ENCODE measurements around the gene PLSCR1. TPM values are rescaled to one million over a fixed set of nuclear protein-coding genes. Genes with fewer than 3 reads are reported as not detected.

The PLSCR1 gene
- polyA plus RNA-seq, 1 experiment, result 40.4 TPM

DNA sequence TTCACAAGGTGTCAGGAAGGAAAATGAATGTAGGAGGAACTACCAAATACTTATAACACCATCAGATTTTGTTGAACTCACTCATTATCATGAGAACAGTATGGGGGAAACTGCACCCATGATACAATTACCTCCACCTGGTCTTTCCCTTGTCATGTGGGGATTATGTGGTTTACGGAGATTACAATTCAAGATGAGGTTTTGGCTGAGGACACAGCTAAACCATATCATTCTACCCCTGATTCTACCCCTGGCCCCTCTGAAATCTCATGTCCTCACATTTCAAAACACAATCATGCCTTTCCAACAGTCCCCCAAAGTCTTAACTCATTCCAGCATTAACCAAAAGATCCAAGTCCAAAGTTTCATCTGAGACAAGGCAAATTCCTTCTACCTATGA lies 17.1 kb upstream of the PLSCR1 start:
- Histone ChIP-seq H3K4me3 (ENCODE audit: low read depth, low read length) (no peak overlapping the region), H3K9me3 (ENCODE audit: control insufficient read depth, insufficient read depth, low read length) (no peaks in the 10 kb centered on the region), H3K27me3 (ENCODE audit: control insufficient read depth, insufficient read depth, low read length) (no peaks in the 10 kb centered on the region), H3K27ac (ENCODE audit: low read depth, low read length) (no peak overlapping the region)
- DNase-seq (ENCODE audit: low read depth, low spot score), result no peak
- TF ChIP-seq, protein P1, sequence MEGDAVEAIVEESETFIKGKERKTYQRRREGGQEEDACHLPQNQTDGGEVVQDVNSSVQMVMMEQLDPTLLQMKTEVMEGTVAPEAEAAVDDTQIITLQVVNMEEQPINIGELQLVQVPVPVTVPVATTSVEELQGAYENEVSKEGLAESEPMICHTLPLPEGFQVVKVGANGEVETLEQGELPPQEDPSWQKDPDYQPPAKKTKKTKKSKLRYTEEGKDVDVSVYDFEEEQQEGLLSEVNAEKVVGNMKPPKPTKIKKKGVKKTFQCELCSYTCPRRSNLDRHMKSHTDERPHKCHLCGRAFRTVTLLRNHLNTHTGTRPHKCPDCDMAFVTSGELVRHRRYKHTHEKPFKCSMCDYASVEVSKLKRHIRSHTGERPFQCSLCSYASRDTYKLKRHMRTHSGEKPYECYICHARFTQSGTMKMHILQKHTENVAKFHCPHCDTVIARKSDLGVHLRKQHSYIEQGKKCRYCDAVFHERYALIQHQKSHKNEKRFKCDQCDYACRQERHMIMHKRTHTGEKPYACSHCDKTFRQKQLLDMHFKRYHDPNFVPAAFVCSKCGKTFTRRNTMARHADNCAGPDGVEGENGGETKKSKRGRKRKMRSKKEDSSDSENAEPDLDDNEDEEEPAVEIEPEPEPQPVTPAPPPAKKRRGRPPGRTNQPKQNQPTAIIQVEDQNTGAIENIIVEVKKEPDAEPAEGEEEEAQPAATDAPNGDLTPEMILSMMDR (IDR thresholded peaks at IDR 0.05; ENCODE audit: low read depth, low read length), result no peak
- POLR2A ChIA-PET, result interaction anchor here (0.6 kb wide), 1 partner anchor 10 kb away, joined by 4 read pairs; no protein-coding TSS in a partner anchor
- CTCF ChIA-PET, result no interaction called here

DNA sequence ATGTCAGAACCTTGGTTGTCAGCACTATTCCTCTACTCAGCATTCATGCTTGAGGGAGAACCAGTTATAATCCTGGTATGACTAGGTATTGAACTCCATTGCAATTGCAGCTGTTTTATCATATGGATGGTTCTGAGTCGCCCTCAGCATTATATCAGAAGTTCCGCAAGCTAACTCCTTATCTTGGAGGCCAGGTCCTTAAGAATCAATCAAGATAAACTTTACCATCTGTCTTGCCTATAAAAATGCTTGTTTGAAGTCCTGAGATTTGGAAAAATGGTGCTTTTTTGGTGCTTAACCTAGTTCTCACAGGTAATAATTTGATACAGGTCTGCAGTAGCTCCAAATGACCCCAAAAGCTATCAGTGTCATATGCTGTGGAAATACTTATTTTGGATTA lies 16.3 kb upstream of the PLSCR1 start:
- CTCF ChIA-PET, result no interaction called here

DNA sequence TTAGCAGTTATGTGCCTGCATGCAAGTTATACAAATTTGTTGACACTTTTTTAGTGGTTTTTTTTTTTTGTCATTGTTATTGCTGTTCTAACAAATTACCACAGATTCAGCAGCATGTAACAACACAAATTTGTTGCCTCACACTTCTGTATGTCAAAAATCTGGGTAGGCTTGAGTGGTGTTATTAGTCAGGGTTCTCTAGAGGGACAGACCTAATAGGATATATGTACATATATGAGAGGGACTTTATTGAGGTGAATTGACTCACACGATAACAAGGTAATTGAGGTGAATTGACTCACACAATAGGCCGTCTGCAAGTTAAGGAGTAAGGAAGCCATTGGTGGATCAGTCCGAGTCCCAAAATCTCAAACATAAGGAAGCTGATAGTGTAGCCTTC lies 15.0 kb upstream of the PLSCR1 start:
- CTCF ChIA-PET, result no interaction called here
- Histone ChIP-seq H3K4me3 (ENCODE audit: low read depth, low read length) (no peak overlapping the region), H3K9me3 (ENCODE audit: control insufficient read depth, insufficient read depth, low read length) (no peaks in the 10 kb centered on the region), H3K27ac (ENCODE audit: low read depth, low read length) (no peak overlapping the region), H3K27me3 (ENCODE audit: control insufficient read depth, insufficient read depth, low read length) (no peaks in the 10 kb centered on the region)
- POLR2A ChIA-PET, result no interaction called here
- TF ChIP-seq, protein P1 (IDR thresholded peaks at IDR 0.05; ENCODE audit: low read depth, low read length), result no peak
- no peak for DNase-seq (ENCODE audit: low read depth, low spot score)

More for the DNA sequence above, 16.3 kb upstream of the PLSCR1 start:
- Histone ChIP-seq H3K27ac (ENCODE audit: low read depth, low read length) (no peak overlapping the region), H3K27me3 (ENCODE audit: control insufficient read depth, insufficient read depth, low read length) (no peaks in the 10 kb centered on the region), H3K9me3 (ENCODE audit: control insufficient read depth, insufficient read depth, low read length) (no peaks in the 10 kb centered on the region), H3K4me3 (ENCODE audit: low read depth, low read length) (no peak overlapping the region)
- no peak for DNase-seq (ENCODE audit: low read depth, low spot score)
- POLR2A ChIA-PET, result no interaction called here
- TF ChIP-seq, protein P1 (IDR thresholded peaks at IDR 0.05; ENCODE audit: low read depth, low read length), result no peak

DNA sequence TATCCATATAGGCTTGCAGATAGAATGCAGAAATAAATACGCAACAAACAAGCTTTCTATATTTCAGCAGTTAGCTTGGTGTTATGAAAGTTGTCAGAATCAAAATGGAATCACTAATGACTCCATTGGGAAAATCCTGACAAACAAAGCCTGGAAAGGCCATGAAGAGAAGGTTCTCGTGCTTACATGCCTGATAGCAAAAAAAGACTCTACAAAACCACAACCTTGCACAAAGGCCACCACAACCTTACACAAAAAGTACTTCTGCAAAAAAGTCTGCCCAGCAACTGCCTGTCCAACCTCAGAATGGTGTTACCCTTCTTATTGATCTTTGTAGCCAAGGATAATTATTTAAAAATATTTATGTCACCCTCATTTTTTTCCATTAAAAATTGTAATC lies 14.4 kb upstream of the PLSCR1 start:
- H3K4me3 ChIP-seq (ENCODE audit: low read depth, low read length), result no peak overlapping the region
- ChIA-PET CTCF (no interaction called here), POLR2A (no interaction called here)
- TF ChIP-seq, protein P1 (IDR thresholded peaks at IDR 0.05; ENCODE audit: low read depth, low read length), result no peak
- H3K27me3 ChIP-seq (ENCODE audit: control insufficient read depth, insufficient read depth, low read length), result no peaks in the 10 kb centered on the region
- H3K27ac ChIP-seq (ENCODE audit: low read depth, low read length), result no peak overlapping the region
- no peaks in the 10 kb centered on the region for H3K9me3 ChIP-seq (ENCODE audit: control insufficient read depth, insufficient read depth, low read length)
- no peak for DNase-seq (ENCODE audit: low read depth, low spot score)

DNA sequence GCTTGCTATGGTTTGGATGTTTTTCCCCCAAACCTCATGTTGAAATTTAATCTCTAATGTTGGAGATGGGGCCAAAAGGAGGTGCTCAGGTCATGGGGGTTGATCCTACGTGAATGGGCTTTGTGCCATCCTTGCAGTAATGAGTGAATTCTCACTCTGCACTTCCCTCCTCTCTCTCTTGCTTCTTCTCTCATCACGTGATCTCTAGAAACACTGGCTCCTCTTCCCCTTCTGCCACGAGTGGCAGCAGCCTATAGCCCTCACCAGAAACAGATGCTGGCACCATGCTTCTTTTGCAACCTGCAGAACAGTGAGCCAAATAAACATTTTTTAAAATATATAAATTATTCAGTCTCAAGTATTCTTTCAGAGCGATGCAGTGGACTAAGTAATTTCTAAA lies 13.3 kb upstream of the PLSCR1 start:
- ChIA-PET POLR2A (no interaction called here), CTCF (no interaction called here)
- no peak overlapping the region for H3K4me3 ChIP-seq (ENCODE audit: low read depth, low read length)
- no peak overlapping the region for H3K27ac ChIP-seq (ENCODE audit: low read depth, low read length)
- H3K27me3 ChIP-seq (ENCODE audit: control insufficient read depth, insufficient read depth, low read length), result no peaks in the 10 kb centered on the region
- H3K9me3 ChIP-seq (ENCODE audit: control insufficient read depth, insufficient read depth, low read length), result no peaks in the 10 kb centered on the region
- no peak for DNase-seq (ENCODE audit: low read depth, low spot score)
- TF ChIP-seq, protein P1 (IDR thresholded peaks at IDR 0.05; ENCODE audit: low read depth, low read length), result no peak
